ENCODE data around the gene ENAH.

ENAH gene

GRCh38 chr1:225520587-225521227 lies 132.2 kb downstream of the ENAH start:
- TF ChIP-seq NFIC (IDR thresholded peaks at IDR 0.05) (no peak), CEBPB (IDR thresholded peaks at IDR 0.05) (no peak), TCF12 (IDR thresholded peaks at IDR 0.05; ENCODE audit: low read depth) (no peak), USF1 (IDR thresholded peaks at IDR 0.05) (no peak)

- TF ChIP-seq TEAD4 (IDR thresholded peaks at IDR 0.05) (no peak), REST (IDR thresholded peaks at IDR 0.05; ENCODE audit: low read depth) (peak; percentile 18; the same call in 1 of the 2 replicates)
Observed at GRCh38 chr1:225519166-225519863, 133.6 kb downstream of the ENAH start.

- no peak for TF ChIP-seq EGR1 (IDR thresholded peaks at IDR 0.05)
- no peak for TF ChIP-seq CEBPB (IDR thresholded peaks at IDR 0.05)
- TF ChIP-seq MAX (IDR thresholded peaks at IDR 0.05): no peak
- TF ChIP-seq YY1 (IDR thresholded peaks at IDR 0.05; ENCODE audit: low read depth): no peak
- TF ChIP-seq TCF12 (IDR thresholded peaks at IDR 0.05; ENCODE audit: low read depth): no peak
- no peak for TF ChIP-seq USF1 (IDR thresholded peaks at IDR 0.05)
- TF ChIP-seq CREB1 (IDR thresholded peaks at IDR 0.05; ENCODE audit: low read depth): no peak
- no peak for TF ChIP-seq TAF1 (IDR thresholded peaks at IDR 0.05; ENCODE audit: low read depth)
- no peak for TF ChIP-seq REST (IDR thresholded peaks at IDR 0.05; ENCODE audit: low read depth)
- TF ChIP-seq FOXM1 (IDR thresholded peaks at IDR 0.05; ENCODE audit: borderline replicate concordance, low read depth): no peak
- no peak for TF ChIP-seq TEAD4 (IDR thresholded peaks at IDR 0.05)
- TF ChIP-seq RAD21 (IDR thresholded peaks at IDR 0.05; ENCODE audit: low read depth): no peak
- TF ChIP-seq NFIC (IDR thresholded peaks at IDR 0.05): no peak
Observed at GRCh38 chr1:225517697-225518096, 135.2 kb downstream of the ENAH start.

GRCh38 chr1:225517221-225517620 lies 135.7 kb downstream of the ENAH start:
- TF ChIP-seq TCF12 (IDR thresholded peaks at IDR 0.05; ENCODE audit: low read depth) (no peak), CEBPB (IDR thresholded peaks at IDR 0.05) (no peak), MAX (IDR thresholded peaks at IDR 0.05) (no peak), CREB1 (IDR thresholded peaks at IDR 0.05; ENCODE audit: low read depth) (no peak), NFIC (IDR thresholded peaks at IDR 0.05) (no peak), YY1 (IDR thresholded peaks at IDR 0.05; ENCODE audit: low read depth) (no peak), EGR1 (IDR thresholded peaks at IDR 0.05) (no peak), ZBTB7A (IDR thresholded peaks at IDR 0.05; ENCODE audit: low read depth) (no peak), TAF1 (IDR thresholded peaks at IDR 0.05; ENCODE audit: low read depth) (no peak), REST (IDR thresholded peaks at IDR 0.05; ENCODE audit: low read depth) (no peak), FOXM1 (IDR thresholded peaks at IDR 0.05; ENCODE audit: borderline replicate concordance, low read depth) (no peak), TEAD4 (IDR thresholded peaks at IDR 0.05) (no peak), USF1 (IDR thresholded peaks at IDR 0.05) (no peak), EP300 (IDR thresholded peaks at IDR 0.05; ENCODE audit: borderline replicate concordance) (no peak), RAD21 (IDR thresholded peaks at IDR 0.05; ENCODE audit: low read depth) (no peak)

All from Ishikawa (cell line).